ENCODE results near the gene SH3PXD2A. TPM values are rescaled to one million over a fixed set of nuclear protein-coding genes. Genes with fewer than 3 reads are reported as not detected.

SH3PXD2A gene
- total RNA-seq, 1 experiment from 2014 or later = 6.3 TPM

DNA sequence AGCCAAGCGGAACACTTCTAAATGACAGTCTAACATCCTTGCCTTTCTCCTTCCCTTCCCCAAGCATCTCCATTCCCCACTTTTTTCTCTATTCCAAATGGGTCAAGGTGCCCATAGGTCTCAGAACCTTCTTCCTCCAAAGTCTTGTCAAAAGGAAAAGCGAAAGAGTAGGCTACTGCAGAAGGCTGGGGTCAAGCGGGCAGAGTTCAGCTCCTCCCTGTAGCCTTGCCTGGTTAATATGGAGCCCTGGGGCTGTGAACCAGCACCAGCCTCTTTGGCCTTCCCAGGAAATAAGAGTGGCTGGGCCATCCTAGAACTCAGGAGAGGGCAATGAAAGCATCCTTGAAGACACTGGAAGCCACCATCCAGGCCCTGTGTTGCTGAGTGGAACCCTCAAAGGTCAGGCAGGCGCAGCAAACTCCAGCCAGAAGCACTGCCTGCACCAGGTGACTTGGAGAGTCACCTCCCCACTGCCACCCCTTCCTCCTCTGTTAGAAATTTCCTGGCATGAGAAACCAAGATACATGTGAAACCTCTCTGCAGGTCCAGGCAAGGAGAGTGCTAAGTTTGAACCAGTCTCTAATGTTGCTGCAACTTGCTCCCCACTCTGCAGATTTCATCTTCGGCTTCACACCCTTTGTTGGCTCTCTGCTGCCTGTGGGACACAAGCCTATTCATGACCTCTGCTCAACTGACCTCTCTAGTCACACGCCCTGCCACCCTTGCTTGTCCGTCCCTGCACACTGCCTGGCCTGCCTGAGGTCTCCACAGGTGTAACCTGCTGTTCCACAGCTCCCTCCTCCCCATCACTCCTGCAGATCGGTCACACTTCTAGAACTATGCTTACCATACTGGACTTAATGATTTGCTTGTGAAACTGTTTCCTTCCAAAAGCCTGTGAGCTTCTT, 74.9 kb downstream of the SH3PXD2A start:
- TF ChIP-seq, protein P1, sequence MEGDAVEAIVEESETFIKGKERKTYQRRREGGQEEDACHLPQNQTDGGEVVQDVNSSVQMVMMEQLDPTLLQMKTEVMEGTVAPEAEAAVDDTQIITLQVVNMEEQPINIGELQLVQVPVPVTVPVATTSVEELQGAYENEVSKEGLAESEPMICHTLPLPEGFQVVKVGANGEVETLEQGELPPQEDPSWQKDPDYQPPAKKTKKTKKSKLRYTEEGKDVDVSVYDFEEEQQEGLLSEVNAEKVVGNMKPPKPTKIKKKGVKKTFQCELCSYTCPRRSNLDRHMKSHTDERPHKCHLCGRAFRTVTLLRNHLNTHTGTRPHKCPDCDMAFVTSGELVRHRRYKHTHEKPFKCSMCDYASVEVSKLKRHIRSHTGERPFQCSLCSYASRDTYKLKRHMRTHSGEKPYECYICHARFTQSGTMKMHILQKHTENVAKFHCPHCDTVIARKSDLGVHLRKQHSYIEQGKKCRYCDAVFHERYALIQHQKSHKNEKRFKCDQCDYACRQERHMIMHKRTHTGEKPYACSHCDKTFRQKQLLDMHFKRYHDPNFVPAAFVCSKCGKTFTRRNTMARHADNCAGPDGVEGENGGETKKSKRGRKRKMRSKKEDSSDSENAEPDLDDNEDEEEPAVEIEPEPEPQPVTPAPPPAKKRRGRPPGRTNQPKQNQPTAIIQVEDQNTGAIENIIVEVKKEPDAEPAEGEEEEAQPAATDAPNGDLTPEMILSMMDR (IDR thresholded peaks at IDR 0.05; ENCODE audit: insufficient read depth in 1 of 2, low read depth in 1 of 2, low read length in 1 of 2, severe bottlenecking in 1 of 2, unreplicated experiment in 1 of 2) = no peak
- ChIA-PET CTCF (interaction anchor here (1.0 to 1.5 kb wide), 2 partner anchors 13 to 68 kb away, joined by 4 to 12 read pairs; no protein-coding TSS in a partner anchor), POLR2A (interaction anchor here (1.4 kb wide), 1 partner anchor 14 kb away, joined by 5 read pairs; no protein-coding TSS in a partner anchor)
- H3K4me1 Mint-ChIP-seq (ENCODE audit: low read depth, unreplicated experiment) = peaks cover 25% of the 10 kb centered on the region
- no TSS peak for BruUV-seq (replicated peaks)
- Histone ChIP-seq H3K4me3 (ENCODE audit: low read depth, low read length) (no peak overlapping the region), H3K4me1 (0 out of 2 replicates have a peak, but pooled peaks cover 8% of the 10 kb centered on the region), H3K36me3 (ENCODE audit: control insufficient read depth, insufficient read depth, low read length) (no peaks in the 10 kb centered on the region), H3K27me3 (replicated peaks; ENCODE audit: control insufficient read depth, insufficient read depth, low read length) (no peaks in the 10 kb centered on the region), H3K9me3 (no peaks in the 10 kb centered on the region)
- H3K36me3 Mint-ChIP-seq (ENCODE audit: insufficient read depth, unreplicated experiment) = peaks cover 9% of the 10 kb centered on the region
- no peak overlapping the region for H3K27ac Mint-ChIP-seq (ENCODE audit: unreplicated experiment)
- no peak for DNase-seq
- intact Hi-C loops (cut with micrococcal nuclease; ENCODE audit: unreplicated experiment) = loop anchor here (1.0 to 2.0 kb wide), 3 partner anchors 14 to 79 kb away; no protein-coding TSS in a partner anchor
- no peaks in the 10 kb centered on the region for H3K9me3 Mint-ChIP-seq (ENCODE audit: unreplicated experiment)
- H3K4me3 Mint-ChIP-seq (ENCODE audit: unreplicated experiment) = no peak overlapping the region
- H3K27me3 Mint-ChIP-seq (ENCODE audit: insufficient read depth, unreplicated experiment) = no peaks in the 10 kb centered on the region

DNA sequence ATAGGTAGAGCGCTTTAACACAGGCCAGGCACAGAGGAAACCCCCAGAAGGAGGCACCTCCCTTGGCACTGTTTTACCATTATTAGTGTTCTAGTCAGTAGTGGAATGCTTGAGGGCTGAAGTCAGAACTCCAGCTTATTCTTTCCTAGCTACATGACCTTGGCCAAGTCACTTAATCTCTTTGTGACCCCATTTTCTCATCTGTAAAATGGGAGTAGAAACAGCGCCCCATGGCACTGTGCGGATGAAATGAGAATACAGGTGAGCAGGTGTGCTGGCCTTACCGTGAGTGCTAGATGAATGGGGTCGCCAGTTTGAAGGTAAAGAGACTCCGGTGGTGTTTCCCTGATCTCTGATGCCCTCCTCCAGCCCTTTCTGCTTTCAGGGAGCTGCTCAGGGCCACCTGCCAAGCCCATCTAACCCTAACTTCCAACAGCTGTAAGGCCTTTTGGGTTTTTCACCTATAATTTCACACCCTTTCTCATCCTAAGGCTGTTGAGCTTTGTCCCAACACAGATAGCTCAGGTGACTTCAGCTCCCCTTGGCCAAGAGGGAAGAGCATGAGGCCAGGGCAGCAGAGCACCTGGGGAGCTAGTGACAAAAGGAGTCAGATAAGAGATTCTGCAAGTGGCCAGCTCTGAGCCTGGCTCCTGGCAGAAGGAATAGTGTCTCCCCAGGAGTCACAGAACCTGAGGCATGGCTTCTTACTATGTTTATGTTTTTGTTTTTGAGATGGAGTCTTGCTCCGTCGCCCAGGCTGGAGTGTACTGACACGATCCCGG, 76.8 kb downstream of the SH3PXD2A start:
- no peaks in the 10 kb centered on the region for H3K36me3 ChIP-seq (ENCODE audit: control insufficient read depth, insufficient read depth, low read length)
- no TSS peak for BruUV-seq (replicated peaks)
- no peak overlapping the region for H3K27ac Mint-ChIP-seq (ENCODE audit: unreplicated experiment)

More for the DNA sequence above, 76.8 kb downstream of the SH3PXD2A start:
- CTCF ChIA-PET = interaction anchor here (1.0 kb wide), 1 partner anchor 59 kb away, joined by 3 read pairs; no protein-coding TSS in a partner anchor
- peaks cover 15% of the 10 kb centered on the region for H3K4me1 Mint-ChIP-seq (ENCODE audit: low read depth, unreplicated experiment)
- H3K36me3 Mint-ChIP-seq (ENCODE audit: insufficient read depth, unreplicated experiment) = peaks cover 9% of the 10 kb centered on the region
- no peaks in the 10 kb centered on the region for H3K9me3 ChIP-seq
- TF ChIP-seq, protein P1 (IDR thresholded peaks at IDR 0.05; ENCODE audit: insufficient read depth in 1 of 2, low read depth in 1 of 2, low read length in 1 of 2, severe bottlenecking in 1 of 2, unreplicated experiment in 1 of 2) = no peak
- no peak for DNase-seq
- no peak overlapping the region for H3K4me3 ChIP-seq (ENCODE audit: low read depth, low read length)
- intact Hi-C loops (cut with micrococcal nuclease; ENCODE audit: unreplicated experiment) = no loop called here
- H3K4me3 Mint-ChIP-seq (ENCODE audit: unreplicated experiment) = no peak overlapping the region
- H3K27me3 ChIP-seq (replicated peaks; ENCODE audit: control insufficient read depth, insufficient read depth, low read length) = no peaks in the 10 kb centered on the region
- no peaks in the 10 kb centered on the region for H3K27me3 Mint-ChIP-seq (ENCODE audit: insufficient read depth, unreplicated experiment)
- POLR2A ChIA-PET = no interaction called here
- no peaks in the 10 kb centered on the region for H3K9me3 Mint-ChIP-seq (ENCODE audit: unreplicated experiment)
- no peaks in the 10 kb centered on the region for H3K4me1 ChIP-seq

Data from Caco-2 (cell line).